ENCODE results near the gene RAB15. TPM values are rescaled to one million over a fixed set of nuclear protein-coding genes. Genes with fewer than 3 reads are reported as not detected.
A peak's percentile ranks its signal among the peaks of the same experiment; 100 is the strongest.

The RAB15 gene
- total and polyA plus RNA-seq, 2 of the 8 experiments (the other 6 are each of a cell fraction or from before 2014, with no cell fraction given), result 38.8 to 58.1 TPM

- no peak within 1 kb of the TSS for H3K4me2 ChIP-seq (ENCODE audit: insufficient read depth in 1 of 2, low read depth in 2 of 2, low read length in 2 of 2)
These were observed 29.5 kb downstream of the RAB15 start, which contains the start of gene GPX2 for GRCh38 chr14:64942531-64943111. Gene GPX2, minus strand, starts transcription at chr14:64942745. Its CDS starts 19 bp downstream, at chr14:64942726.

More at GRCh38 chr14:64942531-64943111, 29.5 kb downstream of the RAB15 start, which contains the start of gene GPX2:
- no peak within 1 kb of the TSS for H4K8ac ChIP-seq (ENCODE audit: extremely low read depth, insufficient read depth, low read length)
- no peak within 1 kb of the TSS for H2BK20ac ChIP-seq (ENCODE audit: low read length)
- no peak within 1 kb of the TSS; the same call in 1 of the 2 replicates for H3K18ac ChIP-seq (ENCODE audit: extremely low read depth, low read length)
- H3K27me3 ChIP-seq (replicated peaks in 1 of 4; ENCODE audit: control insufficient read depth in 3 of 4, extremely low read depth in 1 of 4, insufficient read depth in 3 of 4, low read length in 3 of 4), result no peaks in the 10 kb centered on the region
- peaks cover 0 to 8% (median 2%) of the 10 kb centered on the region in 4 experiments; a peak in 4 of 7 replicates for H3K4me1 ChIP-seq (replicated peaks in 1 of 4; ENCODE audit: control insufficient read depth in 3 of 4, insufficient read depth in 4 of 4, low read length in 3 of 4)
- H3K14ac ChIP-seq (ENCODE audit: insufficient read length), result no peak within 1 kb of the TSS
- H2BK15ac ChIP-seq (ENCODE audit: low read length), result no peak within 1 kb of the TSS
- POLR2A ChIA-PET (ENCODE audit: partially characterized antibody), result interaction anchor here (0.6 to 2.2 kb wide), 4 partner anchors 8 to 28 kb away, joined by 3 to 6 read pairs (median 3); no protein-coding TSS in a partner anchor
- no peaks in the 10 kb centered on the region for H4K20me1 ChIP-seq (replicated peaks in 1 of 2; ENCODE audit: control insufficient read depth in 1 of 2, insufficient read depth in 2 of 2, low read length in 2 of 2)
- no peak within 1 kb of the TSS for H3K56ac ChIP-seq (replicated peaks; ENCODE audit: insufficient read length, low read depth, low read length)
- H2BK5ac ChIP-seq (ENCODE audit: low read depth, low read length), result peak within 1 kb of the TSS; percentile 4; the same call in 1 of the 2 replicates
- H3K23me2 ChIP-seq (ENCODE audit: low read depth, low read length), result no peaks in the 10 kb centered on the region
- H3K36me3 ChIP-seq (ENCODE audit: control insufficient read depth in 2 of 4, insufficient read depth in 4 of 4, low read length in 3 of 4), result peaks cover 0 to 8% (median 2%) of the 10 kb centered on the region in 4 experiments; a peak in 1 of 8 replicates
- no peak within 1 kb of the TSS for H2AFZ ChIP-seq (ENCODE audit: low read length)
- H3K9me3 ChIP-seq (ENCODE audit: insufficient read depth in 2 of 2, low read depth in 1 of 2, low read length in 1 of 2), result no peaks in the 10 kb centered on the region
- 90% methylated on average over 13 of the region's 13 CpGs; no CpG with 5 or more reads in 1 of the 2 experiments for WGBS, 2 experiments (ENCODE audit: extremely low coverage in 1 of 2, insufficient coverage in 1 of 2, insufficient read length in 1 of 2, insufficient replicate concordance in 2 of 2, low coverage in 1 of 2, low lambda C conversion rate in 2 of 2, missing lambda C conversion rate in 1 of 2)
- H4K91ac ChIP-seq (replicated peaks; ENCODE audit: insufficient read length, low read length), result no peak within 1 kb of the TSS
- H2BK12ac ChIP-seq (ENCODE audit: low read depth, low read length), result no peak within 1 kb of the TSS
- no peaks in the 10 kb centered on the region; the same call in 1 of the 2 replicates for H3K79me1 ChIP-seq (ENCODE audit: low read depth, low read length)
- H3K9ac ChIP-seq (replicated peaks in 1 of 4; ENCODE audit: extremely low read depth in 1 of 4, low read depth in 3 of 4, low read length in 3 of 4), result no peak within 1 kb of the TSS; a peak in 1 of 7 replicates
- no peak within 1 kb of the TSS for H2BK120ac ChIP-seq (replicated peaks; ENCODE audit: low read depth, low read length)
- no peak within 1 kb of the TSS for H3K27ac ChIP-seq (ENCODE audit: low read depth, low read length)
- TF ChIP-seq BACH1 (IDR thresholded peaks at IDR 0.05; ENCODE audit: low read length) (0 out of 2 replicates have a peak, but pooled peaks have one; percentile 44), CTBP2 (IDR thresholded peaks at IDR 0.05; ENCODE audit: borderline replicate concordance, insufficient read depth, insufficient read length, low read length) (no peak)
- no peak within 1 kb of the TSS for H2AK5ac ChIP-seq (ENCODE audit: low read depth, low read length)
- DNase-seq (ENCODE audit: low read depth in 1 of 2, low spot score in 2 of 2), result no peak
- no peak within 1 kb of the TSS for H3K4me3 ChIP-seq (ENCODE audit: extremely low read depth in 1 of 4, insufficient read depth in 2 of 4, low read depth in 3 of 4, low read length in 4 of 4)
- H3K79me2 ChIP-seq (ENCODE audit: control insufficient read depth in 1 of 2, insufficient read depth in 2 of 2, low read length in 2 of 2), result no peaks in the 10 kb centered on the region
- no peak within 1 kb of the TSS for H3K23ac ChIP-seq (ENCODE audit: insufficient read length)
- FAIRE-seq, result no peak
- no peak within 1 kb of the TSS for H3K4ac ChIP-seq (replicated peaks; ENCODE audit: insufficient read length, low read depth, low read length)
- CTCF ChIA-PET (ENCODE audit: partially characterized antibody), result interaction anchor here (0.6 to 2.5 kb wide), 4 partner anchors 11 to 44 kb away, joined by 3 to 10 read pairs (median 4); partner anchors contain the start of gene FNTB
- no peak within 1 kb of the TSS for H4K5ac ChIP-seq (ENCODE audit: insufficient read length, low read depth, low read length)

Measured in H1 (cell line).